Measurements from ENCODE around the gene MADD. TPM values are rescaled to one million over a fixed set of nuclear protein-coding genes. Genes with fewer than 3 reads are reported as not detected.

MADD gene
- total RNA-seq, 2 experiments from 2014 or later, result 96.3 to 98.4 TPM

DNA sequence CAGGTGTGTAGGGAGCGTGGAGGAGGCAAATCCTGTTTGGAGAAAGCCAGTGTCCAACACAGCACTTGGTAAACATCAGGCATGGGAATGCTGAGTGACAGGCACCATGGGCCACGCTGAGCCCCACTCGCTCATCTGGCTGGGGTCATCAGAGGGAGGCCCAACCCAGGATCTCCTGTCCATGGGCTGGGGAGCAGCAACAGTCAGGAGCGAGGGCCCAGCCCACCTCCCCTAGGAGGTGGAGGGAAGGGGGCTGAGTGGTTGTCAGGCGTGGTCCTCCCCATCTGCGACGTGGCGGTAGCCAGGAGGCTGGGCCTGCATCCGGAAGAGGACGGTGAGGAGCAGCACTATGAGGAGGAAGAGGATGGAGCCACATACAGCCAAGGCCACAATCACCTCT is 30.1 kb upstream of the MADD start:
- H3K27me3 Mint-ChIP-seq (ENCODE audit: low read depth), result no peaks in the 10 kb centered on the region
- ChIA-PET POLR2A (interaction anchor here (1.5 to 2.0 kb wide), 3 partner anchors 9 to 25 kb away, joined by 6 to 11 read pairs (median 6); partner anchors contain the start of genes ACP2 and DDB2), CTCF (interaction anchor here (1.3 kb wide), 1 partner anchor 9 kb away, joined by 8 read pairs; the partner anchor contains the start of gene ACP2)
- no peaks in the 10 kb centered on the region for H3K9me3 Mint-ChIP-seq (ENCODE audit: insufficient read depth)
- H3K4me1 Mint-ChIP-seq (ENCODE audit: low read depth), result peaks cover 6% of the 10 kb centered on the region
- ATAC-seq (no peak), DNase-seq (no peak)
- H3K4me3 Mint-ChIP-seq, result no peak overlapping the region
- H3K36me3 Mint-ChIP-seq (ENCODE audit: low read depth), result peaks cover 77% of the 10 kb centered on the region
- peak overlapping the region; percentile 44 for H3K27ac Mint-ChIP-seq

DNA sequence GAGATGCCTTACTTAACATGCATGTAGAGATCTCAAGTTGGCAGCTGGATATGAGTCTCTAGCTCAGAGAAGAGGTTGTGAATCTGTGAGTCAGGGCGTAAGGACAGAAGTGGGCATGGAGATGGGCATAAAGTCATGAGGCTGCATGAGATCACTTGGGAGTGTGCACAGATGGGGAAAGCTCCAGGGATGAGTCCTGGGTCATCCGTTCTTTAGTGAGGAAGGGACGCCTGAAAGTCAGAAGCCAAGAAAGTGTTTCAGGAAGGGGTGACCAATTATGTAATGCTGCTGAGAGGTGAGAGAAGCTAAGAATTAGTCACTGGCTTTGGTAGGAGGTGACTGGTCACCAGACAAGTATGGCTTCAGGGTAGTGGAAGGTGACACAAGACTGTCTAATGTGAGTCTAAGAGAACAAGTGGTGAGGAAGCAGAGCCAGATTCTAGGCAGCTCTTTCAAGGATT is 28.1 kb upstream of the MADD start:
- peaks cover 5% of the 10 kb centered on the region for H3K4me1 Mint-ChIP-seq (ENCODE audit: low read depth)
- no peak overlapping the region for H3K4me3 Mint-ChIP-seq

DNA sequence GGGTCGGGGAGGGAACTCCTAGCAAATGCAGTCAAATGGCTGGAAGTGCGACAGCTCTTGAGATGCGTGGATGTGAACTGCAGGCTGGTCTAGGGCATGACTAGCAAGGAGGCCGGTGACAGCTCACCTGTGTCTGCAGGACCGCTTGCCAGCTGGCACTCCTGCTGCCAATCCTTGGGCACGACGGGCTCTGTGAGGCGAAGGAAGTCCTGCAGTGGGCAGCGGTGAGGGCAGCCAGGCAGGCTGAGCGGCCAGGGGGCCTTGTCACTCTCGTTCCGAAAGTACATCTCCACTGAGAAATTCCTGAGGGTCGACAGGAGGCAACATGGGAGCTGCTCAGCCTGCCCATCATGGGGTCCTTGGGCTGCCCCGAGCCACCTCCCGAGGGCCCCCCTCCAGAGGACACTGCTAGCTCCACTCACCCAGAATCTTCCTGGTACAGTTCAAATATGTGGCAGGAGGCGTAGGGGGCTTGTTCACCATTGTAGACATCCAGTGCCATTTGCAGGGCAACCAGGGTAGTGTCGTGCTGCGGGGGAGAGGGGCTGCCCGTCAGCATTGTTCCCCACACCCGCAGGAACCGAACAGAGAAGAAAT is 27.2 kb upstream of the MADD start:
- Mint-ChIP-seq H3K27ac (peak overlapping the region; percentile 5), H3K4me3 (no peak overlapping the region), H3K27me3 (ENCODE audit: low read depth) (no peaks in the 10 kb centered on the region), H3K9me3 (ENCODE audit: insufficient read depth) (no peaks in the 10 kb centered on the region), H3K4me1 (ENCODE audit: low read depth) (peaks cover 13% of the 10 kb centered on the region), H3K36me3 (ENCODE audit: low read depth) (peaks cover 68% of the 10 kb centered on the region)
- ChIA-PET CTCF (interaction anchor here (0.6 to 2.1 kb wide), 4 partner anchors 15 to 63 kb away, joined by 3 to 8 read pairs (median 4); no protein-coding TSS in a partner anchor), POLR2A (interaction anchor here (1.0 to 2.0 kb wide), 5 partner anchors 10 to 53 kb away, joined by 3 to 6 read pairs (median 3); no protein-coding TSS in a partner anchor)
- DNase-seq, result no peak
- ATAC-seq, result no peak

More for the DNA sequence above, 28.1 kb upstream of the MADD start:
- Mint-ChIP-seq H3K36me3 (ENCODE audit: low read depth) (peaks cover 69% of the 10 kb centered on the region), H3K27me3 (ENCODE audit: low read depth) (no peaks in the 10 kb centered on the region), H3K27ac (peak overlapping the region; percentile 5), H3K9me3 (ENCODE audit: insufficient read depth) (no peaks in the 10 kb centered on the region)
- DNase-seq, result no peak
- ChIA-PET CTCF (interaction anchor here (1.1 to 2.1 kb wide), 3 partner anchors 17 to 62 kb away, joined by 3 to 8 read pairs (median 5); no protein-coding TSS in a partner anchor), POLR2A (interaction anchor here (0.6 to 2.0 kb wide), 8 partner anchors 9 to 54 kb away, joined by 3 to 6 read pairs (median 3); partner anchors contain the start of genes DDB2 and NR1H3)
- ATAC-seq, result no peak

DNA sequence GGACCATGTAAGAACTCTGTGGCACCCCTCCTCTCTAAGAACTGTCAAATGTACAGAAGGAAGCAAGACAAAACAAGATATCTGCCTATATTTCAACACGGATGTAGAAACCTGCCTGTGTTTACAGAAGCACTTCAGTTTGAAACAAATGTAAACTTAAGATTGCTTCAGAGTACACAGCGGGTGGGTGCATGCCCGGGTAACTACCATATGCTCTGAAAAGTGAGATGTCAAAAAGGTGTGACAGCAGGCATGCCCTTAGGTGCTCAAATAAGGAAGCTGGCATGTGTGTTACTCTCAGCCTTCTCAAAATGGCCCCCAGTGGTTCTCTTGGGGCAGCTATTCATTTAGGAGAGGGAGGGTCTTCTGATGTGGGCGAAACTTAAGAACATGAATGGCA is 26.5 kb upstream of the MADD start:
- Mint-ChIP-seq H3K9me3 (ENCODE audit: insufficient read depth) (no peaks in the 10 kb centered on the region), H3K27me3 (ENCODE audit: low read depth) (no peaks in the 10 kb centered on the region), H3K4me1 (ENCODE audit: low read depth) (peaks cover 18% of the 10 kb centered on the region), H3K4me3 (no peak overlapping the region), H3K27ac (peak overlapping the region; percentile 16), H3K36me3 (ENCODE audit: low read depth) (peaks cover 66% of the 10 kb centered on the region)
- DNase-seq, result no peak
- ATAC-seq, result no peak
- ChIA-PET POLR2A (interaction anchor here (1.8 kb wide), 1 partner anchor 16 kb away, joined by 5 read pairs; no protein-coding TSS in a partner anchor), CTCF (interaction anchor here (0.6 to 1.9 kb wide), 3 partner anchors 16 to 30 kb away, joined by 3 to 5 read pairs (median 3); no protein-coding TSS in a partner anchor)

DNA sequence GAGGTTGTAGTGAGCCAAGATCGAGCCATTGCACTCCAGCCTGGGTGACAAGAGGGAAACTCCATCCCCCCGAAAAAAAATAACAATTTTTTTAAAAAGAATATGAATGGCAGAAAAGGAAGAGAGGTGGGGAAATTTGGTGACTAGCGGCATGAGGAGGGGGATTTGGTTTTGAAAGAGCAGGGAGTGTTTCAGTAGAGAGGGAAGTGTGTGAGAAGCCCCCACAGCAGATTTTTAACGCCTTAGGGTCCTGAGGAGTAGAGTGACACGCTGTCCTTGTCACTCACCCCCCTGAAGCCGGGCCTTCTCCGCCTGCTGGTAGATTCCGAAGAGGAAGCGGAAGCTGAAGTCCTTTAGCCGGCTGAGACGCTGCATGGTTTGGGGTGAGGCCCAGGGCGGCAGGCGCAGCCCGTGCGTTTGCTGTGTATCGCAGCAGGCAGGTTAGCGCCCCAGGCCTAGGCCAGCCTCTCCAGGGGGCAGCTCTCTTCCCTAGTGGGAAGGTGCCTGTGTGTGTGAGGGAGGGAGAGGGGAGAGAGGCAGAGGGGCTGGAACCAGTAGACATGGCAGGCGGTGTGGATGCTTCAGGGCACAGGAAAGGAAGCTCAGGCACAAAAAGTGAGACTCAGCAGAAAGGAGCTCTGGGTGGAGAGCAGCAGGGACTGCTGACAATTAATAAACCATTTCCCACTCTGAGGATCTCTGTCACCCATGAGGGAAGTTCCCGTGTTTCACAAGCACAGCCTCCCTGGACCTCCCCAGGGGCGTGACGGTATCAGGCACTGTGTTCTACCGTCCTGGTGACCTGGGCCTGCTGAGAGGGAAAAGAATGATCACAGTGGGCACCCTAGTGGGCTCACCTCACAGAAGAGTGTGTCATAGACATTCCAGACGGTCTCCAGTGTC is 25.2 kb upstream of the MADD start:
- DNase-seq (no peak), ATAC-seq (no peak)
- peaks cover 58% of the 10 kb centered on the region for H3K36me3 Mint-ChIP-seq (ENCODE audit: low read depth)
- peaks cover 23% of the 10 kb centered on the region for H3K4me1 Mint-ChIP-seq (ENCODE audit: low read depth)
- no peaks in the 10 kb centered on the region for H3K27me3 Mint-ChIP-seq (ENCODE audit: low read depth)
- CTCF ChIA-PET, result interaction anchor here (1.0 to 1.5 kb wide), 3 partner anchors 14 to 29 kb away, joined by 3 to 4 read pairs (median 3); no protein-coding TSS in a partner anchor
- H3K4me3 Mint-ChIP-seq, result no peak overlapping the region
- no peaks in the 10 kb centered on the region for H3K9me3 Mint-ChIP-seq (ENCODE audit: insufficient read depth)
- H3K27ac Mint-ChIP-seq, result peak overlapping the region; percentile 21
- POLR2A ChIA-PET, result interaction anchor here (0.5 to 1.8 kb wide), 3 partner anchors 15 to 30 kb away, joined by 3 to 5 read pairs (median 4); partner anchors contain the start of gene DDB2

DNA sequence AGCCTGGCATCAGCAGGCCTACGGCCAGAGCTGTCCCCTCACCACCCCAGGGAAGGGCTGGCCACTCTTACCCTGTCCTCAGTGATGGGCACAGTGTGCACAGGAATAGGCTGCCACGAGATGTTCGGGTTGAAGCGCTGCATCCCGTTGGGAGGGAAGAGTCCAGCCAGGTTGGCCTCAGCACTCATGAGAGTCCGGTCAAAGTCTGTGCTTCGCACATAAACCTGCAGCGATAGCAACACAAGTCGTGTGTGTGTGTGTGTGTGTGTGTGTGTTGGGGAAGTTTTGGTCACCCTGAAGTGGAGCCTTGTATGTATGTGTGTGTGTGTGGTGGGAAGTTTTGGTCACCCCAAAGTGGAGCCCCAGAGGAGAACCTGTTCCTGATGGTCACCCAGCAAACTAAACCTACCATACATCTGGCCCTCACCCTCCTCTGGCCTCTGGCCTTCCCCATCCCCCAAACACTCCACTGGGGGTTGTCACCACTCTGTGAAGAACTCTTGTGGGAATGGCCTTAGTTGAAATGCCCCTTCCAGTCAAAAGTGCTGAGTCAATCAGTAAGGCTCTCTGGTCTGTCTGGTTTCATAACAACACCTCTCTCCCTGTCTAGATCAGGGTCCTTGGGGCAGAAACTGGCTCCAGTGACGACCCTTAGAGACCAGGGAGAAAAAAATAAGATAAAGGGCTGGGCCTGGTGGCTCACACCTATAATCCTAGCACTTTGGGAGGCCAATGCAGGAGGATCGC is 24.1 kb upstream of the MADD start:
- Mint-ChIP-seq H3K36me3 (ENCODE audit: low read depth) (peaks cover 50% of the 10 kb centered on the region), H3K4me3 (no peak overlapping the region), H3K9me3 (ENCODE audit: insufficient read depth) (no peaks in the 10 kb centered on the region), H3K4me1 (ENCODE audit: low read depth) (peaks cover 26% of the 10 kb centered on the region), H3K27me3 (ENCODE audit: low read depth) (no peaks in the 10 kb centered on the region), H3K27ac (peak overlapping the region; percentile 40)
- ATAC-seq (no peak), DNase-seq (no peak)
- ChIA-PET POLR2A (interaction anchor here (0.5 to 1.2 kb wide), 2 partner anchors 19 to 31 kb away, joined by 3 to 6 read pairs; partner anchors contain the start of gene DDB2), CTCF (interaction anchor here (0.6 to 5.6 kb wide), 3 partner anchors 13 to 15 kb away, joined by 3 to 68 read pairs (median 3); partner anchors contain the start of gene NR1H3)

DNA sequence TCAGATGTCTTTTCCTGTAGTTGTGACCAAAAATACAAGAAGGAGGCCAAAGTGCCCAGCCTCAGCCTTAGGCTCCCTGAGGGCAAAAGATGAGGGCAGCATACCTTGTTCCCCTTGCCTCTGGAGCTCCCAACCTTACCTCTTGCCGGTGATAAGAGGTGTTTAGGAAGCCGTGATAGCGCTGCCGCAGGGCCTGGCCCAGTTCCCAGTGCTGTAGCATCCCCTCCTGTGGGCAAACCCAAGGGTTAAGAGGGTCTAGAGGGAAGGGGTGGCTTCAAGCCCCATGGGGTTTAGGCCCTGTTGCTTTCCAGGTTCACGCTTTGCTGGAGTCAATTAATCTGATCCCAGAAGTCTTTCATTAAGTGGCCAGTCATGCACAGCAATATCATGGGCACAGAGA is 22.4 kb upstream of the MADD start:
- ATAC-seq (no peak), DNase-seq (no peak)
- CTCF ChIA-PET, result interaction anchor here (0.6 to 5.6 kb wide), 9 partner anchors 8 to 95 kb away, joined by 3 to 68 read pairs (median 4); partner anchors contain the start of genes ARFGAP2, DDB2 and NR1H3
- Mint-ChIP-seq H3K4me3 (peak overlapping the region; percentile 92), H3K27me3 (ENCODE audit: low read depth) (no peaks in the 10 kb centered on the region), H3K4me1 (ENCODE audit: low read depth) (peaks cover 30% of the 10 kb centered on the region), H3K36me3 (ENCODE audit: low read depth) (peaks cover 36% of the 10 kb centered on the region), H3K9me3 (ENCODE audit: insufficient read depth) (no peaks in the 10 kb centered on the region), H3K27ac (peak overlapping the region; percentile 95)
- POLR2A ChIA-PET, result interaction anchor here (0.9 to 3.3 kb wide), 9 partner anchors 8 to 60 kb away, joined by 3 to 41 read pairs (median 11); partner anchors contain the start of genes DDB2 and MADD

DNA sequence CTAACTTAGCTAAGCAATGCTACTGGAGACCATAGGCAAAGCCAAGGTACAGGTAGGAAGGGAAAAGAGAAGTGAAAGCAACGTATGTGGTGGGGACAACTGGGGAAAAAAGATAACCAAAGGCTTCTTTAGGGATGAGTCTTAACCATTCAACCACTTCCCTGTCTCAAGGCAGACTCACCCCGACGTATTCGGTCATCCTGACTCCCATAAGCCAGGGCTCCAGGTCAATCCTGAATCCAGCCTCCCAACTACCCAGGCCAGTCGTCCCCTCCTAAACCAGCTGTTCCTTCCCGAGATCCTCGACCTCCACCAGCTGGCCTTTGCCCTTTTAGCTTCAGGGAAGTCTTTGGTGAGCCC is 21.6 kb upstream of the MADD start:
- CTCF ChIA-PET, result interaction anchor here (0.7 to 5.6 kb wide), 14 partner anchors 9 to 164 kb away, joined by 3 to 68 read pairs (median 8); partner anchors contain the start of genes ARFGAP2, DDB2 and NR1H3
- Mint-ChIP-seq H3K27ac (peak overlapping the region; percentile 95), H3K4me1 (ENCODE audit: low read depth) (peaks cover 30% of the 10 kb centered on the region), H3K36me3 (ENCODE audit: low read depth) (peaks cover 29% of the 10 kb centered on the region), H3K4me3 (peak overlapping the region; percentile 92), H3K9me3 (ENCODE audit: insufficient read depth) (no peaks in the 10 kb centered on the region), H3K27me3 (ENCODE audit: low read depth) (no peaks in the 10 kb centered on the region)
- ATAC-seq (peak; percentile 36), DNase-seq (no peak)
- POLR2A ChIA-PET, result interaction anchor here (0.6 to 3.3 kb wide), 16 partner anchors 9 to 548 kb away, joined by 3 to 41 read pairs (median 5); partner anchors contain the start of genes ARHGAP1, DDB2, MADD and NR1H3

DNA sequence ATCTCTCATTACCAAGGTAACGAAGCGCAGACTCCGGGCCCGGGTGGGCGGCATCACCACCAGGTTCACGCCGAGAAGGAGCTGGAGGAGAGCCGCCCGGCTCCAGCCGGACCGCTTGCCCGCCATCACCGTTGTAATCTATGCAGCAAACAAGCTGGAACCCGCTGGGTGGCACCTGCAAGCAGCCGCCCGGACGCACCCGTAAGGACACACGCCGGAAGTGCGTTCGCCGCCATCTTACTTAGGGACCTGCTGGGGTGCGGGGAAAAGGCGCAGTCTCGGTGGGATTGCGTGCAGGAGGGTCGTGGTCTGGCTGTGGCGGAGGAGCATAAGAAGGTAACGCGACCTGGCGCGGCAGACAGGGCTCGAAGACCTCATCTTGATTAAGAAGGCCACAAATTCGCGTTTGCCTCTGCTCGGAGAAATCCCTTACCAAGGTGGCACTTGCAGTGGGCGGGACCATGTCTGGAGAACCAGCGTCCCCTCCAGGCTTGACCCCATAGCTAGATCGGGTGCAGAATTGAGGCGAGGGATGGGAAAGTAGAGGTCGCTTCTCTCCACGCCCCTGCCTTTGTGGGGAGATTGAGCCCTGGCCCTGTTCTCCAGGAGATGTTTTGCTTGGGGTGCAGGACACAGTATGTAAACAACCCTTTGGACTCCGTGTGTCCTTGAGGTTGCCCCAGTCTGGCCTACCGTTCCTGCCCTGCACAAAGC is 21.1 kb upstream of the MADD start, which contains the start of gene ACP2:
TSS of gene ACP2 (minus strand) at position 151 of the 714 bp plus-strand sequence. CDS start at position 126, 25 bp downstream.
- peaks cover 25% of the 10 kb centered on the region for H3K36me3 Mint-ChIP-seq (ENCODE audit: low read depth)
- peak within 1 kb of the TSS; percentile 92 for H3K4me3 Mint-ChIP-seq
- POLR2A ChIA-PET, result interaction anchor here (0.6 to 3.3 kb wide), 16 partner anchors 9 to 548 kb away, joined by 3 to 41 read pairs (median 5); partner anchors contain the start of genes ARHGAP1, DDB2, MADD and NR1H3
- peaks cover 30% of the 10 kb centered on the region for H3K4me1 Mint-ChIP-seq (ENCODE audit: low read depth)
- no peaks in the 10 kb centered on the region for H3K9me3 Mint-ChIP-seq (ENCODE audit: insufficient read depth)
- peak; percentile 98 for ATAC-seq
- no peaks in the 10 kb centered on the region for H3K27me3 Mint-ChIP-seq (ENCODE audit: low read depth)
- H3K27ac Mint-ChIP-seq, result peak within 1 kb of the TSS; percentile 95
- CTCF ChIA-PET, result interaction anchor here (0.7 to 5.6 kb wide), 15 partner anchors 9 to 164 kb away, joined by 3 to 68 read pairs (median 8); partner anchors contain the start of genes ARFGAP2, DDB2 and NR1H3
- DNase-seq, result peak; percentile 92

DNA sequence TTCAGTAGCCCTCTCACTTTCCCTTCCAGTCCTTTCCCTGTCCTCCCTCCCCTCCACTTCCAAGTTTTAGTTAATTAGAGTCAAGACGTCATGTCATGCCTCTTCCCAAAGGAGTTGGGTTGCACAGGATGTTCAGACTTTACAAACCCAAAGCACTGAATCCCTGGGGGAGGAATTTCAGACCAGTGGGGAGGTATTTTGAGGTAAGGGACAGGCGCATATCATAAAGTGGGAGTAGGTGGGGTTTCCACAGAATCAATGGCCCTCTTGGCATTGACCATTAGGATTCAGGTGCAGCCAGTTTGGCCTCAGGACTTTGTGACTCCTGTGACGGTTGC is 20.6 kb upstream of the MADD start:
- peaks cover 30% of the 10 kb centered on the region for H3K4me1 Mint-ChIP-seq (ENCODE audit: low read depth)
- no peaks in the 10 kb centered on the region for H3K27me3 Mint-ChIP-seq (ENCODE audit: low read depth)
- CTCF ChIA-PET, result interaction anchor here (1.0 to 5.6 kb wide), 11 partner anchors 10 to 72 kb away, joined by 3 to 68 read pairs (median 8); partner anchors contain the start of genes ARFGAP2, DDB2 and NR1H3
- no peaks in the 10 kb centered on the region for H3K9me3 Mint-ChIP-seq (ENCODE audit: insufficient read depth)
- peaks cover 21% of the 10 kb centered on the region for H3K36me3 Mint-ChIP-seq (ENCODE audit: low read depth)
- POLR2A ChIA-PET, result interaction anchor here (1.3 to 3.3 kb wide), 9 partner anchors 10 to 95 kb away, joined by 3 to 41 read pairs (median 13); partner anchors contain the start of genes DDB2, MADD and NR1H3
- H3K27ac Mint-ChIP-seq, result peak overlapping the region; percentile 95
- DNase-seq, result no peak
- no peak for ATAC-seq
- peak overlapping the region; percentile 92 for H3K4me3 Mint-ChIP-seq

Measured in activated CD8-positive, alpha-beta T cell treated with anti-CD3 and anti-CD28 coated beads, Interleukin-2, amount 10 ng/mL, durations not matched to agents 7 days and 5 days (primary cell).